GM23338 (cell line): Measurements from ENCODE around the gene TRIM63. TPM values are rescaled to one million over a fixed set of nuclear protein-coding genes. Genes with fewer than 3 reads are reported as not detected.

ENCODE experiments used
- ATAC-seq: fragments of 200-7000 bp; cut with Tn5 transposase; 3 replicates; pipeline ENCODE4 v1.9.1; 2020
- DNase-seq: peaks from one replicate; pipeline ENCODE4 v3.0.0-alpha.2; 2015; ENCODE audit warnings: low spot score
- H2AFZ ChIP-seq: fragments of 200-600 bp; sonication (generic); 2 replicates; pipeline ENCODE4 v1.8.0; 2016; ENCODE audit warnings: antibody characterized with exemption, mild to moderate bottlenecking, moderate library complexity
- H3F3A ChIP-seq: fragments of 200-600 bp; sonication (generic); replicated peaks from 2 replicates; pipeline ENCODE4 v1.8.0; 2017; ENCODE audit warnings: antibody characterized with exemption, mixed run types, low read depth
- H3K27ac ChIP-seq: fragments of 200-600 bp; sonication (generic); 2 replicates; pipeline ENCODE4 v1.6.1; 2016; ENCODE audit warnings: low read depth
- H3K27me3 ChIP-seq: fragments of 200-600 bp; sonication (generic); 2 replicates; pipeline ENCODE4 v1.8.0; 2016; ENCODE audit warnings: mild to moderate bottlenecking, mixed run types, moderate library complexity; ENCODE audit not compliant: insufficient read depth
- H3K36me3 ChIP-seq: fragments of 200-600 bp; sonication (generic); 2 replicates; pipeline ENCODE4 v1.8.0; 2016; ENCODE audit warnings: mild to moderate bottlenecking; ENCODE audit not compliant: insufficient read depth
- H3K4me1 ChIP-seq: fragments of 200-600 bp; sonication (generic); 2 replicates; pipeline ENCODE4 v1.8.0; 2016; ENCODE audit warnings: mild to moderate bottlenecking, moderate library complexity; ENCODE audit not compliant: insufficient read depth
- H3K4me2 ChIP-seq: fragments of 200-600 bp; sonication (generic); 2 replicates; pipeline ENCODE4 v1.7.1; 2017; ENCODE audit warnings: mixed run types
- H3K4me3 ChIP-seq: fragments of 200-600 bp; sonication (generic); 2 replicates; pipeline ENCODE4 v1.6.1; 2016; ENCODE audit warnings: mixed run types
- H3K79me2 ChIP-seq: fragments of 200-600 bp; sonication (generic); replicated peaks from 2 replicates; pipeline ENCODE4 v1.8.0; 2017; ENCODE audit warnings: mild to moderate bottlenecking; ENCODE audit not compliant: insufficient read depth
- H3K9me2 ChIP-seq: fragments of 200-600 bp; sonication (generic); 2 replicates; pipeline ENCODE4 v1.8.0; 2017; ENCODE audit not compliant: insufficient read depth
- H4K20me1 ChIP-seq: fragments of 200-600 bp; sonication (generic); replicated peaks from 2 replicates; pipeline ENCODE4 v1.8.0; 2017; ENCODE audit warnings: mild to moderate bottlenecking; ENCODE audit not compliant: insufficient read depth
- H3K27ac Mint-ChIP-seq: 2 replicates; pipeline ENCODE4 v1.8.0; 2020; ENCODE audit warnings: inconsistent platforms, mild to moderate bottlenecking, moderate library complexity, mixed read lengths
- H3K27me3 Mint-ChIP-seq: 3 replicates; pipeline ENCODE4 v1.8.0; 2022; ENCODE audit warnings: low read depth, mild to moderate bottlenecking, moderate library complexity, mixed read lengths, inconsistent platforms; ENCODE audit not compliant: insufficient read depth, poor library complexity
- H3K36me3 Mint-ChIP-seq: 3 replicates; pipeline ENCODE4 v1.8.0; 2021; ENCODE audit warnings: low read depth, mild to moderate bottlenecking, inconsistent platforms, moderate library complexity, mixed read lengths
- H3K4me1 Mint-ChIP-seq: 3 replicates; pipeline ENCODE4 v1.8.0; 2020; ENCODE audit warnings: mild to moderate bottlenecking, inconsistent platforms, mixed read lengths
- H3K4me3 Mint-ChIP-seq: 3 replicates; pipeline ENCODE4 v1.8.0; 2021; ENCODE audit warnings: moderate library complexity, mild to moderate bottlenecking, inconsistent platforms, mixed read lengths
- H3K9me3 Mint-ChIP-seq: 3 replicates; pipeline ENCODE4 v1.8.0; 2020; ENCODE audit warnings: moderate library complexity, mild to moderate bottlenecking, inconsistent platforms, mixed read lengths
- CREB1 ChIP-seq: fragments of 250-450 bp; sonication (Bioruptor Pico); IDR thresholded peaks from 2 replicates; pipeline ENCODE4 v1.5.0; 2020; ENCODE audit warnings: low read depth, mild to moderate bottlenecking, moderate library complexity
- CTCF ChIP-seq, 2 experiments: fragments of 200-600 bp in 1 of 2; sonication (generic) in 1 of 2; conservative IDR thresholded peaks; 2 replicates each; pipeline versions ENCODE4 v1.5.1 to v1.6.1; 2016 to 2017; ENCODE audit warnings: antibody characterized with exemption in 2 of 2, low read depth in 2 of 2, mild to moderate bottlenecking in 2 of 2, moderate library complexity in 1 of 2
- EZH2 ChIP-seq: fragments of 200-600 bp; sonication (generic); IDR thresholded peaks from one replicate; pipeline ENCODE4 v1.8.0; 2017; ENCODE audit warnings: antibody characterized with exemption, mild to moderate bottlenecking, low read depth; ENCODE audit not compliant: unreplicated experiment
- EZH2phosphoT487 ChIP-seq: fragments of 200-600 bp; sonication (generic); IDR thresholded peaks from one replicate; pipeline ENCODE4 v1.8.1; 2018; ENCODE audit warnings: antibody characterized with exemption; ENCODE audit not compliant: unreplicated experiment
- JUNB ChIP-seq: IDR thresholded peaks from one replicate; pipeline ENCODE4 v1.6.1; 2016; ENCODE audit warnings: antibody characterized with exemption; ENCODE audit not compliant: unreplicated experiment
- NANOG ChIP-seq: IDR thresholded peaks from 2 replicates; pipeline ENCODE4 v1.6.1; 2016; ENCODE audit warnings: antibody characterized with exemption, borderline replicate concordance
- POLR2AphosphoS5 ChIP-seq: IDR thresholded peaks from 2 replicates; pipeline ENCODE4 v1.6.1; 2016; ENCODE audit warnings: antibody characterized with exemption, low read depth
- STAT1 ChIP-seq: IDR thresholded peaks from one replicate; pipeline ENCODE4 v1.6.1; 2016; ENCODE audit warnings: antibody characterized with exemption; ENCODE audit not compliant: unreplicated experiment
- ZNF114 ChIP-seq: fragments of 250-450 bp; sonication (Bioruptor Pico); IDR thresholded peaks from 2 replicates; pipeline ENCODE4 v1.5.0; 2020; ENCODE audit warnings: mild to moderate bottlenecking, moderate library complexity
- ZNF331 ChIP-seq: fragments of 250-450 bp; sonication (Bioruptor Pico); IDR thresholded peaks from 2 replicates; pipeline ENCODE4 v1.5.0; 2020; ENCODE audit warnings: low read depth, mild to moderate bottlenecking, moderate library complexity
- polyA plus RNA-seq: library from polyadenylated mRNA; unstranded; fragments of >200 nt; fragmentation: Nextera tagmentation; extraction: Ambion mirVana; gene quantifications from 2 replicates; pipeline ENCODE4 v1.2.1, GENCODE V29; 2016
- total RNA-seq: library from RNA; depleted of rRNA; stranded (reverse); fragments of >200 nt; shearing (Covaris generic); gene quantifications from 2 replicates; pipeline ENCODE4 v1.2.3, GENCODE V29; 2014
- TF ChIP-seq, protein P1 (sequence below): IDR thresholded peaks from one replicate; pipeline ENCODE4 v1.6.1; 2018; ENCODE audit warnings: antibody characterized with exemption; ENCODE audit not compliant: unreplicated experiment
- TF ChIP-seq, protein P2 (sequence below): fragments of 250-450 bp; sonication (Bioruptor Pico); IDR thresholded peaks from 2 replicates; pipeline ENCODE4 v1.5.0; 2020; ENCODE audit warnings: mild to moderate bottlenecking, moderate library complexity
- TF ChIP-seq, protein P3 (sequence below): IDR thresholded peaks from 2 replicates; pipeline ENCODE4 v1.6.1; 2016; ENCODE audit warnings: antibody characterized with exemption

The TRIM63 gene
- total and polyA plus RNA-seq, 2 experiments from 2014 or later = 0.17 TPM; not detected in 1

DNA sequence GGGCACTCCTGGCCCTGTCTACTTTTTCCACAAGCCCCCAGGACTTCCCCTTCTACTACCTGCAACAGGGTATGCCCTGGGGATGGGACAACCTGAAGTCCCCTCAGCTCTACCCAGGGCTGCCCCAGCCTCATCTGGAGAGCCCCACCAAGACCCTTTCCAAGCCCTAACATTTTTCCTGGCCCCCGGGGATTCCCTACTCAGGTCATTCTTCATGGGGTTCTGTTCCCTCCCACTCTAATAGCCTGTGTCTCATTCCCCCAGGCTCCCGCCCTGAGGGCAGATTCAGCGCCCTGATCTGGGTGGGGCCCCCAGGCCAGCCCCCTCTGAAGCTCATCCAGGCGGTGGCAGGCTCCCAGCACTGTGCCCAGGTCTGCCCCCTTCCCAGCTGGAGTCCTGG, 36.2 kb downstream of the TRIM63 start:
- H3K9me2 ChIP-seq = no peaks in the 10 kb centered on the region
- no peak overlapping the region for H3K4me2 ChIP-seq
- no peaks in the 10 kb centered on the region; the same call in 2 of the 3 replicates for H3K9me3 Mint-ChIP-seq
- H3K4me1 Mint-ChIP-seq = peaks cover 5% of the 10 kb centered on the region; the same call in 2 of the 3 replicates
- H3F3A ChIP-seq = no peaks in the 10 kb centered on the region
- H3K36me3 Mint-ChIP-seq = no peaks in the 10 kb centered on the region
- H3K27me3 ChIP-seq = peaks cover 19% of the 10 kb centered on the region
- DNase-seq = no peak
- no peak overlapping the region for H3K27ac ChIP-seq
- H3K27me3 Mint-ChIP-seq = peaks cover 30% of the 10 kb centered on the region
- peaks cover 6% of the 10 kb centered on the region; the same call in 1 of the 2 replicates for H3K4me1 ChIP-seq
- H2AFZ ChIP-seq = no peak overlapping the region
- H3K4me3 ChIP-seq = no peak overlapping the region
- TF ChIP-seq POLR2AphosphoS5 = no peak
- TF ChIP-seq, protein P1, sequence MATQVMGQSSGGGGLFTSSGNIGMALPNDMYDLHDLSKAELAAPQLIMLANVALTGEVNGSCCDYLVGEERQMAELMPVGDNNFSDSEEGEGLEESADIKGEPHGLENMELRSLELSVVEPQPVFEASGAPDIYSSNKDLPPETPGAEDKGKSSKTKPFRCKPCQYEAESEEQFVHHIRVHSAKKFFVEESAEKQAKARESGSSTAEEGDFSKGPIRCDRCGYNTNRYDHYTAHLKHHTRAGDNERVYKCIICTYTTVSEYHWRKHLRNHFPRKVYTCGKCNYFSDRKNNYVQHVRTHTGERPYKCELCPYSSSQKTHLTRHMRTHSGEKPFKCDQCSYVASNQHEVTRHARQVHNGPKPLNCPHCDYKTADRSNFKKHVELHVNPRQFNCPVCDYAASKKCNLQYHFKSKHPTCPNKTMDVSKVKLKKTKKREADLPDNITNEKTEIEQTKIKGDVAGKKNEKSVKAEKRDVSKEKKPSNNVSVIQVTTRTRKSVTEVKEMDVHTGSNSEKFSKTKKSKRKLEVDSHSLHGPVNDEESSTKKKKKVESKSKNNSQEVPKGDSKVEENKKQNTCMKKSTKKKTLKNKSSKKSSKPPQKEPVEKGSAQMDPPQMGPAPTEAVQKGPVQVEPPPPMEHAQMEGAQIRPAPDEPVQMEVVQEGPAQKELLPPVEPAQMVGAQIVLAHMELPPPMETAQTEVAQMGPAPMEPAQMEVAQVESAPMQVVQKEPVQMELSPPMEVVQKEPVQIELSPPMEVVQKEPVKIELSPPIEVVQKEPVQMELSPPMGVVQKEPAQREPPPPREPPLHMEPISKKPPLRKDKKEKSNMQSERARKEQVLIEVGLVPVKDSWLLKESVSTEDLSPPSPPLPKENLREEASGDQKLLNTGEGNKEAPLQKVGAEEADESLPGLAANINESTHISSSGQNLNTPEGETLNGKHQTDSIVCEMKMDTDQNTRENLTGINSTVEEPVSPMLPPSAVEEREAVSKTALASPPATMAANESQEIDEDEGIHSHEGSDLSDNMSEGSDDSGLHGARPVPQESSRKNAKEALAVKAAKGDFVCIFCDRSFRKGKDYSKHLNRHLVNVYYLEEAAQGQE = no peak
- no peak for TF ChIP-seq NANOG
- no peak for TF ChIP-seq CREB1 (CRISPR knock-in tag)
- TF ChIP-seq ZNF114 (CRISPR knock-in tag) = no peak
- TF ChIP-seq STAT1 = no peak
- TF ChIP-seq ZNF331 (CRISPR knock-in tag) = no peak
- TF ChIP-seq, protein P2, sequence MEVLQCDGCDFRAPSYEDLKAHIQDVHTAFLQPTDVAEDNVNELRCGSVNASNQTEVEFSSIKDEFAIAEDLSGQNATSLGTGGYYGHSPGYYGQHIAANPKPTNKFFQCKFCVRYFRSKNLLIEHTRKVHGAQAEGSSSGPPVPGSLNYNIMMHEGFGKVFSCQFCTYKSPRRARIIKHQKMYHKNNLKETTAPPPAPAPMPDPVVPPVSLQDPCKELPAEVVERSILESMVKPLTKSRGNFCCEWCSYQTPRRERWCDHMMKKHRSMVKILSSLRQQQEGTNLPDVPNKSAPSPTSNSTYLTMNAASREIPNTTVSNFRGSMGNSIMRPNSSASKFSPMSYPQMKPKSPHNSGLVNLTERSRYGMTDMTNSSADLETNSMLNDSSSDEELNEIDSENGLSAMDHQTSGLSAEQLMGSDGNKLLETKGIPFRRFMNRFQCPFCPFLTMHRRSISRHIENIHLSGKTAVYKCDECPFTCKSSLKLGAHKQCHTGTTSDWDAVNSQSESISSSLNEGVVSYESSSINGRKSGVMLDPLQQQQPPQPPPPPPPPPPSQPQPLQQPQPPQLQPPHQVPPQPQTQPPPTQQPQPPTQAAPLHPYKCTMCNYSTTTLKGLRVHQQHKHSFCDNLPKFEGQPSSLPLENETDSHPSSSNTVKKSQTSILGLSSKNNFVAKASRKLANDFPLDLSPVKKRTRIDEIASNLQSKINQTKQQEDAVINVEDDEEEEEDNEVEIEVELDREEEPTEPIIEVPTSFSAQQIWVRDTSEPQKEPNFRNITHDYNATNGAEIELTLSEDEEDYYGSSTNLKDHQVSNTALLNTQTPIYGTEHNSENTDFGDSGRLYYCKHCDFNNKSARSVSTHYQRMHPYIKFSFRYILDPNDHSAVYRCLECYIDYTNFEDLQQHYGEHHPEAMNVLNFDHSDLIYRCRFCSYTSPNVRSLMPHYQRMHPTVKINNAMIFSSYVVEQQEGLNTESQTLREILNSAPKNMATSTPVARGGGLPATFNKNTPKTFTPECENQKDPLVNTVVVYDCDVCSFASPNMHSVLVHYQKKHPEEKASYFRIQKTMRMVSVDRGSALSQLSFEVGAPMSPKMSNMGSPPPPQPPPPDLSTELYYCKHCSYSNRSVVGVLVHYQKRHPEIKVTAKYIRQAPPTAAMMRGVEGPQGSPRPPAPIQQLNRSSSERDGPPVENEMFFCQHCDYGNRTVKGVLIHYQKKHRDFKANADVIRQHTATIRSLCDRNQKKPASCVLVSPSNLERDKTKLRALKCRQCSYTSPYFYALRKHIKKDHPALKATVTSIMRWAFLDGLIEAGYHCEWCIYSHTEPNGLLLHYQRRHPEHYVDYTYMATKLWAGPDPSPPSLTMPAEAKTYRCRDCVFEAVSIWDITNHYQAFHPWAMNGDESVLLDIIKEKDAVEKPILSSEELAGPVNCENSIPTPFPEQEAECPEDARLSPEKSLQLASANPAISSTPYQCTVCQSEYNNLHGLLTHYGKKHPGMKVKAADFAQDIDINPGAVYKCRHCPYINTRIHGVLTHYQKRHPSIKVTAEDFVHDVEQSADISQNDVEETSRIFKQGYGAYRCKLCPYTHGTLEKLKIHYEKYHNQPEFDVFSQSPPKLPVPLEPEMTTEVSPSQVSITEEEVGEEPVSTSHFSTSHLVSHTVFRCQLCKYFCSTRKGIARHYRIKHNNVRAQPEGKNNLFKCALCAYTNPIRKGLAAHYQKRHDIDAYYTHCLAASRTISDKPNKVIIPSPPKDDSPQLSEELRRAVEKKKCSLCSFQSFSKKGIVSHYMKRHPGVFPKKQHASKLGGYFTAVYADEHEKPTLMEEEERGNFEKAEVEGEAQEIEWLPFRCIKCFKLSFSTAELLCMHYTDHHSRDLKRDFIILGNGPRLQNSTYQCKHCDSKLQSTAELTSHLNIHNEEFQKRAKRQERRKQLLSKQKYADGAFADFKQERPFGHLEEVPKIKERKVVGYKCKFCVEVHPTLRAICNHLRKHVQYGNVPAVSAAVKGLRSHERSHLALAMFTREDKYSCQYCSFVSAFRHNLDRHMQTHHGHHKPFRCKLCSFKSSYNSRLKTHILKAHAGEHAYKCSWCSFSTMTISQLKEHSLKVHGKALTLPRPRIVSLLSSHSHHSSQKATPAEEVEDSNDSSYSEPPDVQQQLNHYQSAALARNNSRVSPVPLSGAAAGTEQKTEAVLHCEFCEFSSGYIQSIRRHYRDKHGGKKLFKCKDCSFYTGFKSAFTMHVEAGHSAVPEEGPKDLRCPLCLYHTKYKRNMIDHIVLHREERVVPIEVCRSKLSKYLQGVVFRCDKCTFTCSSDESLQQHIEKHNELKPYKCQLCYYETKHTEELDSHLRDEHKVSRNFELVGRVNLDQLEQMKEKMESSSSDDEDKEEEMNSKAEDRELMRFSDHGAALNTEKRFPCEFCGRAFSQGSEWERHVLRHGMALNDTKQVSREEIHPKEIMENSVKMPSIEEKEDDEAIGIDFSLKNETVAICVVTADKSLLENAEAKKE = no peak
- TF ChIP-seq JUNB = no peak
- no peak for TF ChIP-seq EZH2
- TF ChIP-seq CTCF (conservative IDR thresholded peaks at IDR 0.05; ENCODE audit: low read depth in 2 of 2) = no peak
- TF ChIP-seq, protein P3, sequence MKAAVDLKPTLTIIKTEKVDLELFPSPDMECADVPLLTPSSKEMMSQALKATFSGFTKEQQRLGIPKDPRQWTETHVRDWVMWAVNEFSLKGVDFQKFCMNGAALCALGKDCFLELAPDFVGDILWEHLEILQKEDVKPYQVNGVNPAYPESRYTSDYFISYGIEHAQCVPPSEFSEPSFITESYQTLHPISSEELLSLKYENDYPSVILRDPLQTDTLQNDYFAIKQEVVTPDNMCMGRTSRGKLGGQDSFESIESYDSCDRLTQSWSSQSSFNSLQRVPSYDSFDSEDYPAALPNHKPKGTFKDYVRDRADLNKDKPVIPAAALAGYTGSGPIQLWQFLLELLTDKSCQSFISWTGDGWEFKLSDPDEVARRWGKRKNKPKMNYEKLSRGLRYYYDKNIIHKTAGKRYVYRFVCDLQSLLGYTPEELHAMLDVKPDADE = no peak
- no peak for TF ChIP-seq EZH2phosphoT487
- H3K4me3 Mint-ChIP-seq = no peak overlapping the region
- no peaks in the 10 kb centered on the region for H3K79me2 ChIP-seq
- ATAC-seq = no peak
- no peak overlapping the region for H3K27ac Mint-ChIP-seq
- no peaks in the 10 kb centered on the region for H4K20me1 ChIP-seq
- H3K36me3 ChIP-seq = no peaks in the 10 kb centered on the region
